Natural killer cell (primary cell): ENCODE measurements around the gene LRRC27. TPM values are rescaled to one million over a fixed set of nuclear protein-coding genes. Genes with fewer than 3 reads are reported as not detected.

ENCODE experiments used
- ATAC-seq, 3 donors: fragments of 150-1000 bp in 2 of 3; fragments of 200-7000 bp in 1 of 3; cut with Tn5 transposase; 1 replicate in 1 of 3; 2 replicates in 2 of 3; pipeline ENCODE4 v1.10.0; 2021; ENCODE audit warnings: mild to moderate bottlenecking in 2 of 3, moderate library complexity in 2 of 3
- DNase-seq, 2 donors: peaks; one replicate each; pipeline versions ENCODE4 v3.0.0 to v3.0.0-alpha.2; 2013 to 2021; ENCODE audit warnings: mixed read lengths in 1 of 2
- H3K27ac ChIP-seq: one replicate; pipeline ENCODE4 v1.5.1; 2013; ENCODE audit warnings: mild to moderate bottlenecking, low read length
- H3K27me3 ChIP-seq: one replicate; pipeline ENCODE4 v1.6.1; 2013; ENCODE audit warnings: low read length; ENCODE audit not compliant: control insufficient read depth, insufficient read depth
- H3K36me3 ChIP-seq: one replicate; pipeline ENCODE4 v1.6.1; 2013; ENCODE audit warnings: low read length; ENCODE audit not compliant: control insufficient read depth, insufficient read depth
- H3K4me1 ChIP-seq: one replicate; pipeline ENCODE4 v1.6.1; 2013; ENCODE audit warnings: low read length; ENCODE audit not compliant: control insufficient read depth, insufficient read depth
- H3K4me3 ChIP-seq: one replicate; pipeline ENCODE4 v1.5.1; 2013; ENCODE audit warnings: low read length
- H3K9me3 ChIP-seq: one replicate; pipeline ENCODE4 v1.6.1; 2013; ENCODE audit warnings: low read length; ENCODE audit not compliant: control insufficient read depth, insufficient read depth
- H3K27ac Mint-ChIP-seq, 2 donors: one replicate each; pipeline ENCODE4 v1.8.0; 2022; ENCODE audit warnings: mild to moderate bottlenecking in 2 of 2, mixed read lengths in 2 of 2, moderate library complexity in 1 of 2
- H3K27me3 Mint-ChIP-seq, 2 donors: one replicate each; pipeline ENCODE4 v1.8.0; 2022; ENCODE audit warnings: low read depth in 2 of 2, mixed read lengths in 2 of 2
- H3K36me3 Mint-ChIP-seq: one replicate; pipeline ENCODE4 v1.8.0; 2022; ENCODE audit warnings: mixed read lengths
- H3K4me1 Mint-ChIP-seq, 2 donors: one replicate each; pipeline ENCODE4 v1.8.0; 2022; ENCODE audit warnings: mixed read lengths in 2 of 2
- H3K4me3 Mint-ChIP-seq: one replicate; pipeline ENCODE4 v1.8.0; 2022; ENCODE audit warnings: mild to moderate bottlenecking, moderate library complexity, mixed read lengths
- H3K9me3 Mint-ChIP-seq, 2 donors: one replicate each; pipeline ENCODE4 v1.8.0; 2022; ENCODE audit warnings: mixed read lengths in 2 of 2
- WGBS: methylation state at CpG from one replicate; pipeline ENCODE4 v1.1.7; 2013; ENCODE audit warnings: missing lambda C conversion rate; ENCODE audit not compliant: insufficient coverage; 5-methylcytosine and 5-hydroxymethylcytosine counted together
- intact Hi-C: fragments of 100-400 bp; cut with micrococcal nuclease; formaldehyde crosslinking; loops from one replicate; pipeline ENCODE4 v1.14.2; 2022
- total RNA-seq, 4 donors: library from RNA; stranded (reverse); fragments of 120-200 nt in 1 of 4; gene quantifications; one replicate each; pipeline versions ENCODE4 v1.2.3 to v1.2.4, GENCODE V29; 2013 to 2022
- TF ChIP-seq, protein P1 (sequence below): fragments of 200-600 bp; IDR thresholded peaks from one replicate; pipeline ENCODE4 v1.8.0; 2022; ENCODE audit warnings: antibody characterized with exemption

LRRC27 gene
- total RNA-seq, 3 donors from 2014 or later (not counting 1 experiment from before 2014, with no cell fraction given): 8.1 to 22.5 (median 9.9) TPM

DNA sequence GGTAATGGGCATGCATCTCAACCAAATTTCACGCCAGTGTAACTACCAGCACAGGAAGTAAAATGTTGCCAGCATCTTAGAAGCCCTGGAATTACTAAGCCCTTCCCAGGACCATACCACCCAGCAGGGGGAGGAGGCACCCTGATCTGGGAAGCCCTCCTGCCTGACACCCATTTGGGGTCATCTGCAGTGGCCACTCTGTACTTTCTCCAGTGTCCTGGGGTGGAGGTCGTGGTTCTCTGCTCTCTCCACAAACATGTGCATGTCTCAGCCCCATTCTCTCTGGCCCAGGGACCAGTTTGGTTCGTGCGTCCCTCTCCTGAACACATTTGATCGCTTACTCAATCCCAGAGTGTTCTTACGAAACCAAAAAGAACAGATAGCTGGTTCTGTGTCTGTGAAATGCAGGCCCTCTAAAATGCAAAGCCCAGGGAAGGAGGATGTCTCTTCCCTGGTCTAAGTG lies 9.4 kb upstream of the LRRC27 start:
- Mint-ChIP-seq H3K27ac (no peak overlapping the region), H3K4me3 (no peak overlapping the region), H3K36me3 (no peaks in the 10 kb centered on the region), H3K9me3 (no peaks in the 10 kb centered on the region), H3K4me1 (peaks cover 11 to 23% of the 10 kb centered on the region in 2 donors), H3K27me3 (no peaks in the 10 kb centered on the region)
- no peaks in the 10 kb centered on the region for H3K36me3 ChIP-seq
- TF ChIP-seq, protein P1, sequence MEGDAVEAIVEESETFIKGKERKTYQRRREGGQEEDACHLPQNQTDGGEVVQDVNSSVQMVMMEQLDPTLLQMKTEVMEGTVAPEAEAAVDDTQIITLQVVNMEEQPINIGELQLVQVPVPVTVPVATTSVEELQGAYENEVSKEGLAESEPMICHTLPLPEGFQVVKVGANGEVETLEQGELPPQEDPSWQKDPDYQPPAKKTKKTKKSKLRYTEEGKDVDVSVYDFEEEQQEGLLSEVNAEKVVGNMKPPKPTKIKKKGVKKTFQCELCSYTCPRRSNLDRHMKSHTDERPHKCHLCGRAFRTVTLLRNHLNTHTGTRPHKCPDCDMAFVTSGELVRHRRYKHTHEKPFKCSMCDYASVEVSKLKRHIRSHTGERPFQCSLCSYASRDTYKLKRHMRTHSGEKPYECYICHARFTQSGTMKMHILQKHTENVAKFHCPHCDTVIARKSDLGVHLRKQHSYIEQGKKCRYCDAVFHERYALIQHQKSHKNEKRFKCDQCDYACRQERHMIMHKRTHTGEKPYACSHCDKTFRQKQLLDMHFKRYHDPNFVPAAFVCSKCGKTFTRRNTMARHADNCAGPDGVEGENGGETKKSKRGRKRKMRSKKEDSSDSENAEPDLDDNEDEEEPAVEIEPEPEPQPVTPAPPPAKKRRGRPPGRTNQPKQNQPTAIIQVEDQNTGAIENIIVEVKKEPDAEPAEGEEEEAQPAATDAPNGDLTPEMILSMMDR: no peak
- intact Hi-C loops: no loop called here
- no peak for ATAC-seq
- H3K4me1 ChIP-seq: peaks cover 3% of the 10 kb centered on the region
- WGBS: 80% methylated on average over 6 of the region's 6 CpGs
- no peak for DNase-seq
- no peaks in the 10 kb centered on the region for H3K27me3 ChIP-seq
- no peaks in the 10 kb centered on the region for H3K9me3 ChIP-seq
- no peak overlapping the region for H3K4me3 ChIP-seq
- H3K27ac ChIP-seq: no peak overlapping the region

DNA sequence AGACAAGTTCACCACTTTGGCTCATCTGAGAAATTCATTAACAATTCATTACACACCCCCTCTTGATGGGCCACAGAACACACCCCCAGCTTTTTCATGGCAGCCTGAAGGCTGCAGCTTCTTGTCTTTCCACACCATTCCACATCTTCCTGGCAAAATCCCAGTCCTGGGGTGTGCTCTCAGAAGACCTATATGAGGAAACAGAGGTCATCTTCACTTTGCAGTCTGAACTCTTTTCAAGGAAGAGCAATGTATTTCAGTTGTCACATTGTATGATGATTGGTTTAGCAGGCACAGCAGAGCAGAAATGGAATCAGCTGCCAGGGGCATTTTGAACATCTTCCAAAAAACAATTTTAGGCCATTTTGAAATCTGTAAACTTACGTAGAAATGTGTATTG lies 7.8 kb upstream of the LRRC27 start:
- H3K4me3 Mint-ChIP-seq: no peak overlapping the region
- H3K4me1 Mint-ChIP-seq: peaks cover 23 to 39% of the 10 kb centered on the region in 2 donors
- H3K9me3 Mint-ChIP-seq: no peaks in the 10 kb centered on the region
- peak overlapping the region in 1 of 2 donors; percentile 48 for H3K27ac Mint-ChIP-seq
- Histone ChIP-seq H3K4me3 (no peak overlapping the region), H3K27ac (no peak overlapping the region), H3K9me3 (no peaks in the 10 kb centered on the region), H3K36me3 (no peaks in the 10 kb centered on the region), H3K27me3 (no peaks in the 10 kb centered on the region), H3K4me1 (peaks cover 8% of the 10 kb centered on the region)
- no peak for DNase-seq
- TF ChIP-seq, protein P1: no peak
- no peaks in the 10 kb centered on the region for H3K36me3 Mint-ChIP-seq
- no peaks in the 10 kb centered on the region for H3K27me3 Mint-ChIP-seq
- ATAC-seq: no peak
- no CpG with 5 or more reads among the region's 1 CpG for WGBS
- intact Hi-C loops: no loop called here

DNA sequence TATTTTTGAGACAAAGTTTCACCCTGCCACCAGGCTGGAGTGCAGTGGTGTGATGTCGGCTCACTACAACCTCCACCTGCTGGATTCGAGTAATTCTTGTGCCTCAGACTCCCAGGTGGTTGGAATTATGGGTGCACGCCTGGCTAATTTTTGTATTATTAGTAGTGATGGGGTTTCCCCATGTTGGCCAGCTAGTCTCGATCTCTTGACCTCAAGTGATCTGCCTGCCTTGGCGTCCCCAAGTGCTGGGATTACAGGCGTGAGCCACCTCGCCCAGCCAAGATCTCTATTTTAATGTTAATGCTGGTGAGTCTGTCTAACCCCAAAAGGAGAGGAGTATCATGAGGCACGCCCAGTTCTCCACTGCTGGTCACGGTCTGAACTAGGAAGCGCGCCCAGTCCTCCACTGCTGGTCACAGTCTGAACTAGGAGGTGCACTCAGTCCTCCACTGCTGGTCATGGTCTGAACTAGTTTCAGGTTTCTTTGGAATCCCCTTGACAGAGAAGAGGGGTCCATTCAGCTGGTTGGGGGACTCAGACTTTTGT lies 5.6 kb upstream of the LRRC27 start:
- Mint-ChIP-seq H3K27me3 (no peaks in the 10 kb centered on the region), H3K27ac (peak overlapping the region in 1 of 2 donors; percentile 96), H3K36me3 (no peaks in the 10 kb centered on the region), H3K4me3 (no peak overlapping the region), H3K4me1 (peaks cover 46 to 53% of the 10 kb centered on the region in 2 donors), H3K9me3 (no peaks in the 10 kb centered on the region)
- Histone ChIP-seq H3K9me3 (no peaks in the 10 kb centered on the region), H3K27ac (no peak overlapping the region), H3K4me3 (no peak overlapping the region), H3K36me3 (no peaks in the 10 kb centered on the region), H3K27me3 (no peaks in the 10 kb centered on the region), H3K4me1 (peaks cover 28% of the 10 kb centered on the region)
- ATAC-seq: no peak
- 90% methylated on average over 11 of the region's 11 CpGs for WGBS
- TF ChIP-seq, protein P1: no peak
- DNase-seq: no peak
- intact Hi-C loops: no loop called here

DNA sequence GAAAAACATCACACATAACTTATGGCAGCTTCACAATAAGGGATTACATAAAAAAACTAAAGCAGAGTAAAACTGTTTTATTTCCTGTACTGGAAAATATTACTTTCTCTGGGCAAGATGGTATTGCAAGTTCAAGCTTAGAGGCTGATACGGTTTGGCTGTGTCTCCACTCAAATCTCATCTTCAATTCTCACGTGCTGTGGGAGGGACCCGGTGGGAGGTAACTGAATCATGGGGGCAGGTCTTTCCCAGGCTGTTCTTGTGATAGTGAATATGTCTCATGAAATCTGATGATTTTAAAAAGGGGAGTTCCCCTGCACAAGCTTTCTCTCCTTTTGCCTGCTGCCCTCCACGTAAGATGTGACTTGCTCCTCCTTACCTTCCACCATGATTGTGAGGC lies 5.1 kb upstream of the LRRC27 start:
- no peak overlapping the region for H3K4me3 ChIP-seq
- H3K36me3 Mint-ChIP-seq: no peaks in the 10 kb centered on the region
- peak overlapping the region in 1 of 2 donors; percentile 96 for H3K27ac Mint-ChIP-seq
- no peak for ATAC-seq
- no peak overlapping the region for H3K27ac ChIP-seq
- H3K27me3 ChIP-seq: no peaks in the 10 kb centered on the region
- intact Hi-C loops: no loop called here
- no peak for DNase-seq
- H3K27me3 Mint-ChIP-seq: peaks cover 0 to 1% of the 10 kb centered on the region in 2 donors
- no peak overlapping the region for H3K4me3 Mint-ChIP-seq
- no peaks in the 10 kb centered on the region for H3K9me3 Mint-ChIP-seq
- H3K4me1 ChIP-seq: peaks cover 28% of the 10 kb centered on the region
- TF ChIP-seq, protein P1: no peak
- no peaks in the 10 kb centered on the region for H3K36me3 ChIP-seq
- peaks cover 47 to 58% of the 10 kb centered on the region in 2 donors for H3K4me1 Mint-ChIP-seq
- H3K9me3 ChIP-seq: no peaks in the 10 kb centered on the region
- 68% methylated on average over 4 of the region's 4 CpGs for WGBS
